Right cardiac atrium (tissue), 5 donors: ENCODE measurements around the gene UBASH3B. TPM values are rescaled to one million over a fixed set of nuclear protein-coding genes. Genes with fewer than 3 reads are reported as not detected.

ENCODE experiments used
- ATAC-seq, 2 donors: fragments of 200-7000 bp; cut with Tn5 transposase; one replicate each; pipeline versions ENCODE4 v1.8.0 to v1.9.1; 2020; ENCODE audit warnings: moderate library complexity in 2 of 2, mild to moderate bottlenecking in 1 of 2
- DNase-seq, 3 donors: peaks; one replicate each; pipeline ENCODE4 v3.0.0-alpha.2; 2020
- H3K27ac ChIP-seq: one replicate; pipeline ENCODE4 v1.5.1; 2013; ENCODE audit warnings: mild to moderate bottlenecking, low read length, control low read depth, moderate library complexity
- H3K27me3 ChIP-seq: one replicate; pipeline ENCODE4 v1.6.1; 2013; ENCODE audit not compliant: control insufficient read depth, insufficient read depth
- H3K4me1 ChIP-seq: one replicate; pipeline ENCODE4 v1.6.1; 2013; ENCODE audit warnings: low read length; ENCODE audit not compliant: control insufficient read depth, insufficient read depth
- H3K4me3 ChIP-seq: one replicate; pipeline ENCODE4 v1.5.1; 2013; ENCODE audit warnings: low read length, control low read depth
- H3K9me3 ChIP-seq: one replicate; pipeline ENCODE4 v1.6.1; 2013; ENCODE audit warnings: low read length; ENCODE audit not compliant: control insufficient read depth
- WGBS: extraction: QIAGEN DNeasy Blood & Tissue Kit; methylation state at CpG from one replicate; pipeline ENCODE4 v1.1.7; 2013; 5-methylcytosine and 5-hydroxymethylcytosine counted together
- intact Hi-C, 4 donors: fragments of 100-400 bp; cut with DNase I; formaldehyde crosslinking; loops; one replicate each; pipeline versions ENCODE4 v1.11.0 to v1.14.0; 2022 to 2023
- polyA plus RNA-seq: library from polyadenylated mRNA; stranded (reverse); fragments of 200-250 nt; gene quantifications from one replicate; pipeline ENCODE4 v1.2.3, GENCODE V29; 2013
- total RNA-seq, 4 donors: library from RNA; stranded (reverse); fragmentation: NEBNext Ultra II Directional; extraction: Animal tissue kit (Norgen Biotek cat#: 25700); gene quantifications; one replicate each; pipeline ENCODE4 v1.2.1, GENCODE V29; 2021
- donor health status: healthy with polysubstance abuse.
- donor health status: DM: no; HTN: yes; CAD: no.
- donor health status: DM: no; HTN: no; CAD: no.
- donor health status: DM: no; HTN: yes; CAD: no; lungs with severe emphysema.
- donor health status: DM: yes; HTN: yes; CAD: no.

The UBASH3B gene
- total and polyA plus RNA-seq, 5 donors: 0.34 to 2.5 (median 1.6) TPM

- peak in 1 of 3 donors; percentile 38 for DNase-seq
- intact Hi-C loops: no loop called here
- Histone ChIP-seq H3K27me3 (no peaks in the 10 kb centered on the region), H3K9me3 (no peaks in the 10 kb centered on the region), H3K4me3 (no peak overlapping the region), H3K4me1 (peaks cover 5% of the 10 kb centered on the region), H3K27ac (no peak overlapping the region)
- 70% methylated on average over 9 of the region's 9 CpGs for WGBS
- no peak for ATAC-seq
These were observed 55.8 kb downstream of the UBASH3B start for GRCh38 chr11:122711362-122711761.

- intact Hi-C loops: no loop called here
- Histone ChIP-seq H3K4me3 (no peak overlapping the region), H3K4me1 (peaks cover 5% of the 10 kb centered on the region), H3K9me3 (no peaks in the 10 kb centered on the region), H3K27ac (no peak overlapping the region), H3K27me3 (no peaks in the 10 kb centered on the region)
- 36% methylated on average over 5 of the region's 5 CpGs for WGBS
- DNase-seq (peak in 1 of 3 donors; percentile 41), ATAC-seq (no peak)
These were observed 56.4 kb downstream of the UBASH3B start for GRCh38 chr11:122711831-122712381.

- intact Hi-C loops: no loop called here
- DNase-seq (no peak), ATAC-seq (no peak)
- Histone ChIP-seq H3K9me3 (no peaks in the 10 kb centered on the region), H3K27ac (no peak overlapping the region), H3K27me3 (no peaks in the 10 kb centered on the region), H3K4me1 (peaks cover 8% of the 10 kb centered on the region), H3K4me3 (no peak overlapping the region)
- 93% methylated on average over 5 of the region's 5 CpGs for WGBS
These were observed 58.5 kb downstream of the UBASH3B start for GRCh38 chr11:122714004-122714403.

- Histone ChIP-seq H3K9me3 (no peaks in the 10 kb centered on the region), H3K4me3 (no peak overlapping the region), H3K4me1 (peaks cover 8% of the 10 kb centered on the region), H3K27me3 (no peaks in the 10 kb centered on the region), H3K27ac (no peak overlapping the region)
- intact Hi-C loops: no loop called here
- ATAC-seq (peak; percentile 40 to 48), DNase-seq (no peak)
- WGBS: 89% methylated on average over 5 of the region's 5 CpGs
These were observed 59.0 kb downstream of the UBASH3B start for GRCh38 chr11:122714484-122714883.

GRCh38 chr11:122715548-122716440 is 60.3 kb downstream of the UBASH3B start:
- WGBS: 49% methylated on average over 11 of the region's 11 CpGs

DNA sequence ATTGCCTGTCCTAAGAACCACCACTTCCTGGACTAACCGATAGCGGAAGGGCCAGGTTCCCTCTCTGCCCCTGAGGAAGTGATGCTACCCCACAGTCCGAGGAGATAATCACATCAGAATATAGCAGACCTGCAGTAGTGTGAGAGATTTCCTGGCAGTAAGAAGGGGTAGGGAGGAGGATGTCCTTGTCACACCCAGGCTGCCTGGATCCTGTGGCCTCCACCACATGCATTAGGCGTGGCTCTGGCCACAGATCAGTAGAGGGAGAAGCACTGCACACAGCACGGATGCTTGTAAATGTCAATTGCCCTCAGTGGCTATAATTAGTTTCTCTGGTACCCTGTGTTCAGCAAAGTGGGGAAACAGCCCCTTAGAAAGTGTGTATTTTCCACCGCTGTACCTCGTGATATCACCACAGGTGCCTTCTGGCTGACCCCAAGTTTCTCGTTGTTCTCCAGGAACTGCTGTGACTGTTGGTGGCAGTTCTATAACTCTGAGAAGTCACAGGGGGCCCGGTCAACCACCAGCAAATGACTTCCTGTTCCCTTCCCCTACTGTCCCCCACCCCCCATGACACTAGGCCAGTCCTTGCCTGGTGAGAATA is 61.8 kb downstream of the UBASH3B start:
- Histone ChIP-seq H3K9me3 (no peaks in the 10 kb centered on the region), H3K4me1 (peaks cover 5% of the 10 kb centered on the region), H3K27ac (no peak overlapping the region), H3K4me3 (no peak overlapping the region), H3K27me3 (no peaks in the 10 kb centered on the region)
- DNase-seq (no peak), ATAC-seq (peak; percentile 44 to 52)
- intact Hi-C loops: no loop called here
- 56% methylated on average over 9 of the region's 9 CpGs for WGBS

More at GRCh38 chr11:122715548-122716440, 60.3 kb downstream of the UBASH3B start:
- H3K4me1 ChIP-seq: peaks cover 8% of the 10 kb centered on the region
- no peak overlapping the region for H3K4me3 ChIP-seq
- ATAC-seq (no peak), DNase-seq (no peak)
- intact Hi-C loops: no loop called here
- H3K27me3 ChIP-seq: no peaks in the 10 kb centered on the region
- H3K27ac ChIP-seq: no peak overlapping the region
- no peaks in the 10 kb centered on the region for H3K9me3 ChIP-seq

DNA sequence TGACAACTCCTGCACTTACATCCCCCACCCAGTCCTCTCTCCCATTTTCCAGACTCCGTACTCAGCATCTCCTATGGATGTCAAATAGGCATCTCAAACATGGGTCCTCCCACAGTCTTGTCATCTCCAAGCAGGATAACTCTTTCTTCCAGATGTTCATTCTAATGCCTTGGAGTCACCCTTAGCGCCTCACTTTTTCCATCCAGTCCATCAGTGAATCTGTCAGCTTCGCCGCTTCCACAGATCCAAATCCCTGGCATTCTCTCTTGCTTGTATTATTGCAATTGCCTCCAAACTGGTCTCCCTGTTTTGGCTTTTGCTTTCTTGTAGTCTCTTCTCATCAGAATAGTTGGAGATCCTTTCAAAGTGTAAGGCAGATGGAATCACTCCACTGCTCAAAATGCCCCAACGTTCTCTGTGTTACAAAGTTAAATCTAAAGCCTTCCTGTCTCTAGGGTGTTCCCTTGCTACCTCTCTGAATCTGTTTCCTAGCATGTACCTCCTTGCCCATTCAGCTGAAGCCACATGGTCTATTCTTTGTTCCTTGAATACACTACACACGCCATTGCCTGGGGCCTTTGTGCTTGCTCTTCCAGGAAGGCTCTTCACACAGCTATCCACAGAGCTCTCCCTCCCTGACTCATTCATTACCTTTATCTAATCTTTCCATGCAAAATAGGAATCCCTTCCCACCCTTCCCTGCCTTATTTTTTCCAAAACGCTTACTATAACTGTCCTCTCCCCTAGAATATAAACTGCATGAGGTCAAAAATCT is 64.8 kb downstream of the UBASH3B start:
- intact Hi-C loops: no loop called here
- H3K27me3 ChIP-seq: no peaks in the 10 kb centered on the region
- ATAC-seq: no peak
- H3K9me3 ChIP-seq: no peaks in the 10 kb centered on the region
- peaks cover 5% of the 10 kb centered on the region for H3K4me1 ChIP-seq
- no peak for DNase-seq
- no peak overlapping the region for H3K27ac ChIP-seq
- H3K4me3 ChIP-seq: no peak overlapping the region
- 84% methylated on average over 7 of the region's 7 CpGs for WGBS

GRCh38 chr11:122721201-122721963 is 65.9 kb downstream of the UBASH3B start:
- ATAC-seq (no peak), DNase-seq (no peak)
- Histone ChIP-seq H3K4me3 (no peak overlapping the region), H3K27ac (no peak overlapping the region), H3K9me3 (no peaks in the 10 kb centered on the region), H3K27me3 (no peaks in the 10 kb centered on the region), H3K4me1 (peaks cover 4% of the 10 kb centered on the region)
- 54% methylated on average over 5 of the region's 5 CpGs for WGBS
- intact Hi-C loops: no loop called here

GRCh38 chr11:122721964-122722266 is 66.4 kb downstream of the UBASH3B start:
- H3K4me1 ChIP-seq: peaks cover 4% of the 10 kb centered on the region
- no peaks in the 10 kb centered on the region for H3K9me3 ChIP-seq
- ATAC-seq (no peak), DNase-seq (no peak)
- intact Hi-C loops: no loop called here
- WGBS: 90% methylated on average over 2 of the region's 2 CpGs
- H3K27me3 ChIP-seq: no peaks in the 10 kb centered on the region
- H3K27ac ChIP-seq: no peak overlapping the region
- H3K4me3 ChIP-seq: no peak overlapping the region

GRCh38 chr11:122723106-122723505 is 67.6 kb downstream of the UBASH3B start:
- no peak for ATAC-seq
- no peak overlapping the region for H3K27ac ChIP-seq
- no peak overlapping the region for H3K4me3 ChIP-seq
- no peaks in the 10 kb centered on the region for H3K9me3 ChIP-seq
- DNase-seq: no peak
- 85% methylated on average over 4 of the region's 4 CpGs for WGBS
- intact Hi-C loops: no loop called here
- H3K27me3 ChIP-seq: no peaks in the 10 kb centered on the region
- H3K4me1 ChIP-seq: peaks cover 1% of the 10 kb centered on the region
